ENCODE measurements around the gene ANG.

Gene ANG

GRCh38 chr14:20676072-20676471 is 12.5 kb upstream of the ANG start:
- TF ChIP-seq CTCF (IDR thresholded peaks at IDR 0.05; ENCODE audit: low read depth, low read length, missing control alignments) = no peak
- H3K4me3 ChIP-seq (ENCODE audit: low read depth, low read length) = no peak overlapping the region
- DNase-seq (ENCODE audit: low read depth) = no peak

- H3K4me3 ChIP-seq (ENCODE audit: low read depth, low read length) = no peak overlapping the region
Measured at GRCh38 chr14:20679907-20680306, 8.7 kb upstream of the ANG start.

GRCh38 chr14:20680363-20680762 is 8.2 kb upstream of the ANG start:
- DNase-seq (ENCODE audit: low read depth) = no peak
- H3K4me3 ChIP-seq (ENCODE audit: low read depth, low read length) = no peak overlapping the region; the same call in 1 of the 2 replicates

More at GRCh38 chr14:20679907-20680306, 8.7 kb upstream of the ANG start:
- no peak for DNase-seq (ENCODE audit: low read depth)
- no peak for TF ChIP-seq CTCF (IDR thresholded peaks at IDR 0.05; ENCODE audit: low read depth, low read length, missing control alignments)

GRCh38 chr14:20680843-20681347 is 7.7 kb upstream of the ANG start:
- DNase-seq (ENCODE audit: low read depth) = no peak
- peak overlapping the region; percentile 82 for H3K4me3 ChIP-seq (ENCODE audit: low read depth, low read length)
- TF ChIP-seq CTCF (IDR thresholded peaks at IDR 0.05; ENCODE audit: low read depth, low read length, missing control alignments) = no peak

More at GRCh38 chr14:20680363-20680762, 8.2 kb upstream of the ANG start:
- no peak for TF ChIP-seq CTCF (IDR thresholded peaks at IDR 0.05; ENCODE audit: low read depth, low read length, missing control alignments)

GRCh38 chr14:20681348-20682126 is 7.0 kb upstream of the ANG start:
- peak overlapping the region; percentile 82 for H3K4me3 ChIP-seq (ENCODE audit: low read depth, low read length)
- TF ChIP-seq CTCF (IDR thresholded peaks at IDR 0.05; ENCODE audit: low read depth, low read length, missing control alignments) = no peak
- peak; percentile 85 for DNase-seq (ENCODE audit: low read depth)

- peak overlapping the region; percentile 82 for H3K4me3 ChIP-seq (ENCODE audit: low read depth, low read length)
- TF ChIP-seq CTCF (IDR thresholded peaks at IDR 0.05; ENCODE audit: low read depth, low read length, missing control alignments) = no peak
- no peak for DNase-seq (ENCODE audit: low read depth)
Measured at GRCh38 chr14:20682127-20682434, 6.5 kb upstream of the ANG start.

Data from GM12864 (cell line).